ENCODE measurements around the gene GABRD.

Gene GABRD

DNA sequence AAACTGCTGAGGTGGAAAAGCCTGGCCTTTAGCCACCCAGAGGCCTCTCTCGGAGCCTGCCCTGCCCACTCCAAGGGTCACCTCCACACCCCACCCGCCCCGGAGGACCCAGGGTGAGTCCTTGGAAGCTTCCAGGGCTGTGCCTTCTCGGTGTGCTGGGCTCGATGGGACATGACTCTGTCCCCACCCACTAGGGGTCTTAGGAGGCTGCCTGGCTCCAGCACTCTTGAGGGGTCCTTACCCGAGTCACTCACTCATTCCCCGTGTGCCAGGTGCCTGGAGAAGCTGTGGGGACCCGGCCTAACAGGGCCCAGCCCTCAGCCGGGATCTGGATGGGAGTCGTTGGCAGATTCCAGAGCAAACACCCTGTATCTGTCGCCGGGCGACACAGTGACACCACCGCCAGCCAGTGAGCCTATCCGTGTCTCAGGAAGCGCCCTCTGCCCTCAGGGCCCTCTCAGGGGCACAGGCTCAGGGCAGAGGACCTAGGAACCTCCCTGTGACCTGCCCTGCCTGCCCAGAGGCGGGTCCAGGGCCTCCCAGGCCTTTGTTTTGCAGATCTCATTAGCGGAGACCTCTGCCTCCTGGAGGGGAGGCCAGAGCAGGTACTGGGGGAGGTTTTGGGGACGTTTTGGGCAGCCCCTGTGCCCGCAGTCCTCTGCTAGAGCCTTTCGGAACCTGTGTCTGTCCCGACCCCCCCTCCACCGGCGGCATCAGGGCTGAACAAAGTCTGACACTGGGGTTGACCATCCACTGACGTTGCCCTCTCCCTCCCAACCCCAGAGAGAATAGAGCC lies 28.0 kb downstream of the GABRD start:
- in situ Hi-C loops (cut with HindIII; ENCODE audit: low sequenced_read_pairs) = no loop called here
- TF ChIP-seq, protein P1, sequence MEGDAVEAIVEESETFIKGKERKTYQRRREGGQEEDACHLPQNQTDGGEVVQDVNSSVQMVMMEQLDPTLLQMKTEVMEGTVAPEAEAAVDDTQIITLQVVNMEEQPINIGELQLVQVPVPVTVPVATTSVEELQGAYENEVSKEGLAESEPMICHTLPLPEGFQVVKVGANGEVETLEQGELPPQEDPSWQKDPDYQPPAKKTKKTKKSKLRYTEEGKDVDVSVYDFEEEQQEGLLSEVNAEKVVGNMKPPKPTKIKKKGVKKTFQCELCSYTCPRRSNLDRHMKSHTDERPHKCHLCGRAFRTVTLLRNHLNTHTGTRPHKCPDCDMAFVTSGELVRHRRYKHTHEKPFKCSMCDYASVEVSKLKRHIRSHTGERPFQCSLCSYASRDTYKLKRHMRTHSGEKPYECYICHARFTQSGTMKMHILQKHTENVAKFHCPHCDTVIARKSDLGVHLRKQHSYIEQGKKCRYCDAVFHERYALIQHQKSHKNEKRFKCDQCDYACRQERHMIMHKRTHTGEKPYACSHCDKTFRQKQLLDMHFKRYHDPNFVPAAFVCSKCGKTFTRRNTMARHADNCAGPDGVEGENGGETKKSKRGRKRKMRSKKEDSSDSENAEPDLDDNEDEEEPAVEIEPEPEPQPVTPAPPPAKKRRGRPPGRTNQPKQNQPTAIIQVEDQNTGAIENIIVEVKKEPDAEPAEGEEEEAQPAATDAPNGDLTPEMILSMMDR (IDR thresholded peaks at IDR 0.05; ENCODE audit: low read depth, low read length, missing control alignments) = no peak
- no peak for DNase-seq (ENCODE audit: low read depth)
- no peak overlapping the region for H3K4me3 ChIP-seq (ENCODE audit: low read depth, low read length)

DNA sequence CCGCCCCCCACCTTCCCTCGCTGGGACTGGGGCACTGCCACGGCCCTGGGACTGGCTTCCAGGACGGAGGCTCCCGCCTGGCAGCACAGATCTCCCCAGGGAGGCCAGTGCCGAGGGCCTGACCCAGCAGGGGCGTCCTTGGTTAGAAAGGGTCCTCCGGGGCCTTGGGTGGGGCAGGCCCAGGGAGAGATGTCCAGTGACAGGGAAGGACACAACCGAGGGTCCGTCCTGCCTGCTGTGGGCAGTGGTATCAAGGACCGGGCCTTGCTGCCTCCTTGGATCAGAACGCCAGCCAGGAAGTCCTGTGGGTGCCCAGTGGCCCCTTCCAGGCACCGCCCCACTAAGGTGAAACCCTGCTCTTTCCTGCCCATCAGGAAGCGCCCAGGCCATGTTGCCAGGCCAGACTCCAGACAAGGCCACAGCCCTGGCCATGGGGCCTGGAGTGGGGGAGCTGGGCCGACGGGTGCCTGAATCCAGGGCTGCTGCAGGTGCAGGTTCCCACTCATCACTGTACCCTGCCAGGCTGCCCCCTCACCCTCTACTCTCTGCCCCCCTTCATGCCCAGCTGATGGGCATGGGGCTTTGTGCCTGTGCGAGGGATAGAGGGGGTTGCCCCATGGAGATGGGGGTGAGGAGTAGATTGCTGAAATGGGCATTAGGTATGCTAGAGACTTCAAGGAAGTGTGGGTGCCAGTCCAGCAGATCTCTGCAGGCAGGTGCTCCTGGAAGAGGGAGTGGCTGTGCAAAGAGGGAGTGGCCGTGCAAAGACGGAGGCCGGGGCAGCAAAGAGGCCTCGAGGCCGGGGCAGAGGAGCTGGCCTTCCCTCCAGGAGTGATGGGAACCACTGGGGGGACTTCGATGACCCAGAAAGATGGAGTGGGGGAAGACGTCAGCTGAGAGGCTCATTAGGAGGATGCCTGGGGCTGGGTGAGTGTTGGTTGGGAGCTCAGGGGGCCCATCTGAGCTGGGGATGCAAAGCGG lies 28.9 kb downstream of the GABRD start:
- H3K4me3 ChIP-seq (ENCODE audit: low read depth, low read length) = no peak overlapping the region
- TF ChIP-seq, protein P1 (IDR thresholded peaks at IDR 0.05; ENCODE audit: low read depth, low read length, missing control alignments) = no peak
- DNase-seq (ENCODE audit: low read depth) = no peak
- in situ Hi-C loops (cut with HindIII; ENCODE audit: low sequenced_read_pairs) = no loop called here

- no peak for DNase-seq (ENCODE audit: low read depth)
- TF ChIP-seq, protein P1 (IDR thresholded peaks at IDR 0.05; ENCODE audit: low read depth, low read length, missing control alignments) = peak; percentile 28
- in situ Hi-C loops (cut with HindIII; ENCODE audit: low sequenced_read_pairs) = no loop called here
- no peak overlapping the region for H3K4me3 ChIP-seq (ENCODE audit: low read depth, low read length)
Measured at GRCh38 chr1:2049225-2049717, 30.1 kb downstream of the GABRD start.

GRCh38 chr1:2049718-2050431 lies 30.7 kb downstream of the GABRD start, which contains the start of gene PRKCZ:
PRKCZ (plus strand) TSS chr1:2050411; CDS start chr1:2050631, 220 bp downstream.
- TF ChIP-seq, protein P1 (IDR thresholded peaks at IDR 0.05; ENCODE audit: low read depth, low read length, missing control alignments) = no peak
- in situ Hi-C loops (cut with HindIII; ENCODE audit: low sequenced_read_pairs) = no loop called here
- DNase-seq (ENCODE audit: low read depth) = no peak
- H3K4me3 ChIP-seq (ENCODE audit: low read depth, low read length) = peak within 1 kb of the TSS; percentile 26

GRCh38 chr1:2050461-2050792 lies 31.3 kb downstream of the GABRD start:
- peak overlapping the region; percentile 24 for H3K4me3 ChIP-seq (ENCODE audit: low read depth, low read length)
- no peak for DNase-seq (ENCODE audit: low read depth)
- TF ChIP-seq, protein P1 (IDR thresholded peaks at IDR 0.05; ENCODE audit: low read depth, low read length, missing control alignments) = no peak
- in situ Hi-C loops (cut with HindIII; ENCODE audit: low sequenced_read_pairs) = no loop called here

All from astrocyte of the cerebellum (primary cell).